Coronary artery (tissue), 2 donors: ENCODE measurements around the gene KIAA1671.

Experiments used
- DNase-seq: peaks from one replicate; pipeline ENCODE4 v3.0.0-alpha.2; 2017; ENCODE audit warnings: low spot score
- H3K27ac ChIP-seq, 2 donors: fragments of 200-600 bp; sonication (generic); one replicate each; pipeline ENCODE4 v1.5.1; 2016 to 2019
- H3K4me3 ChIP-seq: fragments of 200-600 bp; sonication (generic); 2 replicates; pipeline ENCODE4 v1.5.1; 2016; ENCODE audit warnings: mild to moderate bottlenecking, moderate library complexity
- CTCF ChIP-seq: fragments of 200-600 bp; sonication (generic); IDR thresholded peaks from one replicate; pipeline ENCODE4 v1.5.1; 2019; ENCODE audit warnings: antibody characterized with exemption

KIAA1671 gene

DNA sequence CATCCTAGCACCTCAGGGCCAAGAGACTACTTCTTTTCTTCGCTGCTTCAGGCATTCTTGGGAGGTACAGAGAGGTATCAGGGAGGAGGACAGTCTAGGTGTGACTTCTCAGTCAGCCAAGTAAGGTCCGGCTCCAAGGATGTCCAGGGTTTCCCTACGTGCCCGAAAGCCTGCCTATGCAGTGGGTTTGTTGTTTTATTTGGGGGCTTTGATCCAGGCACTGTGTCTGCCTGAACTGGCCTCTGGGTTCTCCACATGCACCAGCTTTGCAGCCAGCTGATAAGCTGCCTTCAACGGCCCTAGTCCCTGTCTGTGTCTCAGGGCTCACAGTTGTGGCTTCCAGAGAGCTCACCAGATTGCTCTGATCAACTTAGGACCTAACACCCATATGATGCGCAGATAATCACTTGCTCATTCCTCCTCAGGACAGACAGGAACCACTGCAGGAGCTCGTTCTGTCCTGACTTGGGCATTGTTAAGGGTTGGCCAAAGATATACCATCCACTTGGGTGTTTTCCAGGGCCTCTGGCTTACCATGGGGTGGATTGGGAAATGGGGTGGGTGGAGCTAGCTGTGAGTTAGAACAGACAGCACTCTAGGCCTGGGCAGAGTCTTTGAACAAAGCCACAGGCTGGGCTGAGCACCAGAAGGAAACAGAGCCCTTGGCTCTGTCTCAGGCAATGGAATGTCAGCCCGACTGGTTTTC lies 201.6 kb downstream of the KIAA1671 start:
- H3K27ac ChIP-seq = peak overlapping the region; percentile 44 to 81
- TF ChIP-seq CTCF = no peak
- DNase-seq = no peak
- H3K4me3 ChIP-seq = no peak overlapping the region

- TF ChIP-seq CTCF = no peak
- Histone ChIP-seq H3K4me3 (no peak overlapping the region), H3K27ac (peak overlapping the region; percentile 44 to 81)
- DNase-seq = no peak
Observed at GRCh38 chr22:25154667-25154999, 202.1 kb downstream of the KIAA1671 start.

- Histone ChIP-seq H3K4me3 (no peak overlapping the region), H3K27ac (no peak overlapping the region)
- DNase-seq = no peak
- TF ChIP-seq CTCF = no peak
Observed at GRCh38 chr22:25156736-25157135, 204.2 kb downstream of the KIAA1671 start.

- Histone ChIP-seq H3K27ac (no peak overlapping the region), H3K4me3 (no peak overlapping the region)
- TF ChIP-seq CTCF = no peak
- no peak for DNase-seq
Observed at GRCh38 chr22:25159028-25159427, 206.5 kb downstream of the KIAA1671 start.

DNA sequence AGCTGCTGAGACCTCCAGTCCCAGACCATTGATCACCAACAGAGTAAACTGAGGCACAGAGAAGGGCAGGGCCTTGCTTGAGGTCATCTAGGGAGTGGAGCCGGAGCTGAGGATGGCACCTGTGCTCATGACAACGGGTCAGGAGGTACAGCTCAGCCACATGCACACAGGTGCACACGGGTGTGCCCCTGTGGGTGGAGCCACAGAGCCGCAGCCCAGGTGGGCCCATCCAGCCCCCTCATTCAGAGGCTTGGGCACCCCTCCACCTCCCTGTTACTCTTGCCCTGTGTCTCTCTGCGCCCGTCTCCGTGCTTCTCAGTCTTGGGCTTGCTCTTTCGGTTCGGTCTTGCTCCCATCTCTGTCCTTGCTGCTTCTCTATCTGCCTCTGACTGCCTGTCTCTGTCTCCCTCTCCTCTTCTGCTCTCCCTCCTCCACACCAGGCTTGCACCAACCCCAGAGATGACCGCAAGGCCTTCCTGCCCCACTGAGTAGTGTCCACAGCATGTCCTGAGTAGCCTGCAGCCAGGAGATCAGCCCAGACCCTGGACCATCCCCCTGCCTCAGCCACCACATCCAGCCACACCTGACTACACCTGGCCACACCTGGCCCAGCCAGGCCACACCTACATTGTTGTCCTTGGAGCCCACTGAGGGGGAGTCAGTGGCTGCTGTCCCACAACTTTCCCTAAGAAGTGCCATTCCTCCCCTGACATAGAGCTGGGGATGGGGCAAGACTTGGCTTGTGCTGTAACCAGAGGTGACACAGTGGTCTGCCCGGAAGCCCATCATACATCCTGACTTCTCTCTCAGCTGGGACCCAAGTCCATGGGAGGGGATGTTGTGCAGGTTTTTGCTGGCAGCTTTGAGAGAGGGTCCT lies 207.8 kb downstream of the KIAA1671 start:
- no peak for DNase-seq
- no peak for TF ChIP-seq CTCF
- no peak overlapping the region for H3K27ac ChIP-seq
- H3K4me3 ChIP-seq = no peak overlapping the region

DNA sequence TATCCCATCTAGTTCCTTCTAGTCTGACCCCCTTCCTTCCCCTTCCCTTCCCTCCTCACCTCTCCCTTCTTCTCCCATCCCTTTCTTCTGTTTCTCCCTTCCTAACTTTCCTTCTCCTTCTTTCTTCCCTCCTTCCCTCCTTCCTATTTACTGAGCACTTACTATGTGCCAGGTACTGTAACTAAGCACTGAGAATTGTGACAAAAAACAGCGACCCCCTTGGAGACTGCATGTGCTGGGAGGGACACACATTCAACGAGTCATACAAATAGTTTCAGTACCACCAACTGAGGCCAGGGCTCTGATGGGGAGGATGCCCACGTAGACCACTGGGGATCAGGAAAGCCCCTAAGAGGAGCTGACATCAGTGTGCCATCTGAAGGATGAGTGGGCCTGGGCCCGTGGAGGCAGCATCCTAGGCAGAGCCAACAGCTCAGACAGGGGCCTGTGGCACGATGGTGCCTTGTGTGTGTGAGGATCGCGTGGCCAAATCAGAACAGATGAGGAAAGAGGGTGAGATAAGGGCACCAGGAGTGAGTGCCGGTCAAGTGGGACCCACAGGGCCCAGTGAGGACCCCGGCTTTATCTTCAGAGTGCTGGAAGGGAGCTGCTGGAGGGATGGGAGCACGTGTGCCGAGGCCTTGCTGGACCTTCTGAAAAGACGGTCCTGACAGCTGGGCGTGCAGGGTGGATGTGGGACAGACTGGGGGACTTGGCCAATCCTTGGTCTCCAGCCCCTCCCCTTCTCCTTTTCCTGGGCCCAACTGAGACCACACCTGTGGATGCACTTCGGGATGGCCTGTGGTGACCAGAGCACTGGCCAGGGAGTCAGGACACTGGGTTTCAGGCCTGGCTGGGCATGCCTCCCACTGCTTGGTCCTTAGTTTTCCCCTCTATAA lies 208.8 kb downstream of the KIAA1671 start:
- Histone ChIP-seq H3K27ac (no peak overlapping the region), H3K4me3 (no peak overlapping the region)
- no peak for DNase-seq
- TF ChIP-seq CTCF = no peak
